Epithelial cell of esophagus (primary cell): ENCODE measurements around the gene FAM3A.
A peak's percentile ranks its signal among the peaks of the same experiment; 100 is the strongest.

Experiments used
- DNase-seq: peaks from one replicate; pipeline ENCODE4 v3.0.0; 2010; ENCODE audit warnings: low read depth
- H3K4me3 ChIP-seq: 2 replicates; pipeline ENCODE4 v1.5.1; 2011; ENCODE audit warnings: mild to moderate bottlenecking, low read length, control low read depth
- TF ChIP-seq, protein P1 (sequence below): IDR thresholded peaks from 2 replicates; pipeline ENCODE4 v1.5.1; 2011; ENCODE audit warnings: low read depth, mild to moderate bottlenecking, low read length, control low read depth, inconsistent platforms; ENCODE audit not compliant: insufficient read depth; ENCODE audit errors: missing control alignments

The FAM3A gene

GRCh38 chrX:154460326-154460725 lies 55.7 kb downstream of the FAM3A start:
- H3K4me3 ChIP-seq: no peak overlapping the region
- TF ChIP-seq, protein P1, sequence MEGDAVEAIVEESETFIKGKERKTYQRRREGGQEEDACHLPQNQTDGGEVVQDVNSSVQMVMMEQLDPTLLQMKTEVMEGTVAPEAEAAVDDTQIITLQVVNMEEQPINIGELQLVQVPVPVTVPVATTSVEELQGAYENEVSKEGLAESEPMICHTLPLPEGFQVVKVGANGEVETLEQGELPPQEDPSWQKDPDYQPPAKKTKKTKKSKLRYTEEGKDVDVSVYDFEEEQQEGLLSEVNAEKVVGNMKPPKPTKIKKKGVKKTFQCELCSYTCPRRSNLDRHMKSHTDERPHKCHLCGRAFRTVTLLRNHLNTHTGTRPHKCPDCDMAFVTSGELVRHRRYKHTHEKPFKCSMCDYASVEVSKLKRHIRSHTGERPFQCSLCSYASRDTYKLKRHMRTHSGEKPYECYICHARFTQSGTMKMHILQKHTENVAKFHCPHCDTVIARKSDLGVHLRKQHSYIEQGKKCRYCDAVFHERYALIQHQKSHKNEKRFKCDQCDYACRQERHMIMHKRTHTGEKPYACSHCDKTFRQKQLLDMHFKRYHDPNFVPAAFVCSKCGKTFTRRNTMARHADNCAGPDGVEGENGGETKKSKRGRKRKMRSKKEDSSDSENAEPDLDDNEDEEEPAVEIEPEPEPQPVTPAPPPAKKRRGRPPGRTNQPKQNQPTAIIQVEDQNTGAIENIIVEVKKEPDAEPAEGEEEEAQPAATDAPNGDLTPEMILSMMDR: peak; percentile 23

DNA sequence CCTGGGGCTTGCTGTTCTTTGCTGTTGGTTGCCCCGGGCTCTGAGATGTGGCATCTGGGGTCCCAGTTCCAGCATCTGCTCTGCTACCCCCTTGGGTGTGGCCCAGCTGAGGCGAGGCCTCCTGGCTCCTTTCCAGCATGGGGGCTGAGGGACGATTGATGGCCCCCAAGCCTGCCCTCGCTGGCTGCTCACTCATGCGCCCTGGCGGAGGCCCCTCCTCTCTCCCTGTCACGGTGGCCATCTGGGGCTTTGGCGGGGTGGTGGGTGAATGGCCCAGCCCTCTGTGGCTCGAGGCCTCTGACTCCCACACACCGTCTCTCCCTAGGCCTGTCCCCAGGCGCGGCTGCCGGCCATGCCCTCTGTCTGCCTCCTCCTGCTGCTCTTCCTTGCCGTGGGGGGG lies 56.2 kb downstream of the FAM3A start:
- TF ChIP-seq, protein P1: no peak
- H3K4me3 ChIP-seq: peak overlapping the region; percentile 60
- no peak for DNase-seq

More at GRCh38 chrX:154460326-154460725, 55.7 kb downstream of the FAM3A start:
- DNase-seq: no peak

GRCh38 chrX:154458954-154459778 lies 56.9 kb downstream of the FAM3A start:
- H3K4me3 ChIP-seq: peak overlapping the region; percentile 60
- DNase-seq: peak; percentile 17

GRCh38 chrX:154458116-154458953 lies 57.7 kb downstream of the FAM3A start, which contains the start of gene PLXNA3:
PLXNA3 (plus strand) TSS chrX:154458281; CDS start chrX:154460184, 1,903 bp downstream.
- TF ChIP-seq, protein P1: no peak
- peak within 1 kb of the TSS; percentile 60 for H3K4me3 ChIP-seq
- peak; percentile 45 for DNase-seq

More at GRCh38 chrX:154458954-154459778, 56.9 kb downstream of the FAM3A start:
- TF ChIP-seq, protein P1: no peak

DNA sequence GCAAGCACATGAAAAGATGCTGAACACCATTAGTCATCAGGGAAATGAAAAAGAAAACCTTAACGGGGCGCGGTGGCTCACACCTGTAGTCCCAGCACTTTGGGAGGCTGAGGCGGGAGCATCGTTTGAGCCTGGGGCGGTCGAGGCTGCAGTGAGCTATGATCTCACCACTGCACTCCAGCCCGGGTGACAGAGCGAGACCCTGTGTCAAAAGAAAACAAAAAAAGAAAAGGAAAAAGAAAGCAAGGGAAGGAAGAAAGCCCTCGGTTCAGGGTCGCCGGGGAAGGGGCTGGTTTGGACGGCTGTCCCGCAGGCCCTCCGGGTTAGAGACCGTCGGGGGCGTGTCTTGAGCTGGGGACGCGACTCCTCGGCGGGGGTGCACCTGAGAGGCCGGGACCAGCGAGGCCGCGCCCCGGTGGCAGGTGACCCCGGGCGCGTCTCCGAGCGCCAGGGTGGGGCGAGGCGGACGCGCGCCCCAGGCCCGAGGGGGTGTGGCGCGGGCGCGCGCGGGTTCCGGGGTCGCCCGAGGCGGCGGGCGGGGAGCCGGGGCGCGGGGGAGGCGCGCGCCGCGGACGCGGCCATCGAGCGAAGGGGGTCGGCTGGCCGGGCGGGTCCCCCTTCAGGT lies 58.4 kb downstream of the FAM3A start:
- peak; percentile 72 for DNase-seq
- TF ChIP-seq, protein P1: no peak
- peak overlapping the region; percentile 29 for H3K4me3 ChIP-seq
